GM23338 (cell line): ENCODE results near the gene IGSF8. TPM values are rescaled to one million over a fixed set of nuclear protein-coding genes. Genes with fewer than 3 reads are reported as not detected.

Experiments
- ATAC-seq: fragments of 200-7000 bp; cut with Tn5 transposase; 3 replicates; pipeline ENCODE4 v1.9.1; 2020
- DNase-seq: peaks from one replicate; pipeline ENCODE4 v3.0.0-alpha.2; 2015; ENCODE audit warnings: low spot score
- H2AFZ ChIP-seq: fragments of 200-600 bp; sonication (generic); 2 replicates; pipeline ENCODE4 v1.8.0; 2016; ENCODE audit warnings: antibody characterized with exemption, mild to moderate bottlenecking, moderate library complexity
- H3F3A ChIP-seq: fragments of 200-600 bp; sonication (generic); replicated peaks from 2 replicates; pipeline ENCODE4 v1.8.0; 2017; ENCODE audit warnings: antibody characterized with exemption, mixed run types, low read depth
- H3K27ac ChIP-seq: fragments of 200-600 bp; sonication (generic); 2 replicates; pipeline ENCODE4 v1.6.1; 2016; ENCODE audit warnings: low read depth
- H3K27me3 ChIP-seq: fragments of 200-600 bp; sonication (generic); 2 replicates; pipeline ENCODE4 v1.8.0; 2016; ENCODE audit warnings: mild to moderate bottlenecking, mixed run types, moderate library complexity; ENCODE audit not compliant: insufficient read depth
- H3K36me3 ChIP-seq: fragments of 200-600 bp; sonication (generic); 2 replicates; pipeline ENCODE4 v1.8.0; 2016; ENCODE audit warnings: mild to moderate bottlenecking; ENCODE audit not compliant: insufficient read depth
- H3K4me1 ChIP-seq: fragments of 200-600 bp; sonication (generic); 2 replicates; pipeline ENCODE4 v1.8.0; 2016; ENCODE audit warnings: mild to moderate bottlenecking, moderate library complexity; ENCODE audit not compliant: insufficient read depth
- H3K4me2 ChIP-seq: fragments of 200-600 bp; sonication (generic); 2 replicates; pipeline ENCODE4 v1.7.1; 2017; ENCODE audit warnings: mixed run types
- H3K4me3 ChIP-seq: fragments of 200-600 bp; sonication (generic); 2 replicates; pipeline ENCODE4 v1.6.1; 2016; ENCODE audit warnings: mixed run types
- H3K79me2 ChIP-seq: fragments of 200-600 bp; sonication (generic); replicated peaks from 2 replicates; pipeline ENCODE4 v1.8.0; 2017; ENCODE audit warnings: mild to moderate bottlenecking; ENCODE audit not compliant: insufficient read depth
- H3K9me2 ChIP-seq: fragments of 200-600 bp; sonication (generic); 2 replicates; pipeline ENCODE4 v1.8.0; 2017; ENCODE audit not compliant: insufficient read depth
- H4K20me1 ChIP-seq: fragments of 200-600 bp; sonication (generic); replicated peaks from 2 replicates; pipeline ENCODE4 v1.8.0; 2017; ENCODE audit warnings: mild to moderate bottlenecking; ENCODE audit not compliant: insufficient read depth
- H3K27ac Mint-ChIP-seq: 2 replicates; pipeline ENCODE4 v1.8.0; 2020; ENCODE audit warnings: inconsistent platforms, mild to moderate bottlenecking, moderate library complexity, mixed read lengths
- H3K27me3 Mint-ChIP-seq: 3 replicates; pipeline ENCODE4 v1.8.0; 2022; ENCODE audit warnings: low read depth, mild to moderate bottlenecking, moderate library complexity, mixed read lengths, inconsistent platforms; ENCODE audit not compliant: insufficient read depth, poor library complexity
- H3K36me3 Mint-ChIP-seq: 3 replicates; pipeline ENCODE4 v1.8.0; 2021; ENCODE audit warnings: low read depth, mild to moderate bottlenecking, inconsistent platforms, moderate library complexity, mixed read lengths
- H3K4me1 Mint-ChIP-seq: 3 replicates; pipeline ENCODE4 v1.8.0; 2020; ENCODE audit warnings: mild to moderate bottlenecking, inconsistent platforms, mixed read lengths
- H3K4me3 Mint-ChIP-seq: 3 replicates; pipeline ENCODE4 v1.8.0; 2021; ENCODE audit warnings: moderate library complexity, mild to moderate bottlenecking, inconsistent platforms, mixed read lengths
- H3K9me3 Mint-ChIP-seq: 3 replicates; pipeline ENCODE4 v1.8.0; 2020; ENCODE audit warnings: moderate library complexity, mild to moderate bottlenecking, inconsistent platforms, mixed read lengths
- CREB1 ChIP-seq: fragments of 250-450 bp; sonication (Bioruptor Pico); IDR thresholded peaks from 2 replicates; pipeline ENCODE4 v1.5.0; 2020; ENCODE audit warnings: low read depth, mild to moderate bottlenecking, moderate library complexity
- ETS1 ChIP-seq: IDR thresholded peaks from 2 replicates; pipeline ENCODE4 v1.6.1; 2016; ENCODE audit warnings: antibody characterized with exemption
- EZH2 ChIP-seq: fragments of 200-600 bp; sonication (generic); IDR thresholded peaks from one replicate; pipeline ENCODE4 v1.8.0; 2017; ENCODE audit warnings: antibody characterized with exemption, mild to moderate bottlenecking, low read depth; ENCODE audit not compliant: unreplicated experiment
- EZH2phosphoT487 ChIP-seq: fragments of 200-600 bp; sonication (generic); IDR thresholded peaks from one replicate; pipeline ENCODE4 v1.8.1; 2018; ENCODE audit warnings: antibody characterized with exemption; ENCODE audit not compliant: unreplicated experiment
- JUNB ChIP-seq: IDR thresholded peaks from one replicate; pipeline ENCODE4 v1.6.1; 2016; ENCODE audit warnings: antibody characterized with exemption; ENCODE audit not compliant: unreplicated experiment
- NANOG ChIP-seq: IDR thresholded peaks from 2 replicates; pipeline ENCODE4 v1.6.1; 2016; ENCODE audit warnings: antibody characterized with exemption, borderline replicate concordance
- POLR2AphosphoS5 ChIP-seq: IDR thresholded peaks from 2 replicates; pipeline ENCODE4 v1.6.1; 2016; ENCODE audit warnings: antibody characterized with exemption, low read depth
- REST ChIP-seq: IDR thresholded peaks from one replicate; pipeline ENCODE4 v1.6.1; 2018; ENCODE audit warnings: antibody characterized with exemption; ENCODE audit not compliant: unreplicated experiment
- STAT1 ChIP-seq: IDR thresholded peaks from one replicate; pipeline ENCODE4 v1.6.1; 2016; ENCODE audit warnings: antibody characterized with exemption; ENCODE audit not compliant: unreplicated experiment
- ZNF114 ChIP-seq: fragments of 250-450 bp; sonication (Bioruptor Pico); IDR thresholded peaks from 2 replicates; pipeline ENCODE4 v1.5.0; 2020; ENCODE audit warnings: mild to moderate bottlenecking, moderate library complexity
- ZNF331 ChIP-seq: fragments of 250-450 bp; sonication (Bioruptor Pico); IDR thresholded peaks from 2 replicates; pipeline ENCODE4 v1.5.0; 2020; ENCODE audit warnings: low read depth, mild to moderate bottlenecking, moderate library complexity
- ZNF462 ChIP-seq: fragments of 250-450 bp; sonication (Bioruptor Pico); IDR thresholded peaks from 2 replicates; pipeline ENCODE4 v1.5.0; 2020; ENCODE audit warnings: mild to moderate bottlenecking, moderate library complexity
- polyA plus RNA-seq: library from polyadenylated mRNA; unstranded; fragments of >200 nt; fragmentation: Nextera tagmentation; extraction: Ambion mirVana; gene quantifications from 2 replicates; pipeline ENCODE4 v1.2.1, GENCODE V29; 2016
- total RNA-seq: library from RNA; depleted of rRNA; stranded (reverse); fragments of >200 nt; shearing (Covaris generic); gene quantifications from 2 replicates; pipeline ENCODE4 v1.2.3, GENCODE V29; 2014
- TF ChIP-seq, protein P1 (sequence below), 2 experiments: fragments of 200-600 bp in 1 of 2; sonication (generic) in 1 of 2; conservative IDR thresholded peaks; 2 replicates each; pipeline versions ENCODE4 v1.5.1 to v1.6.1; 2016 to 2017; ENCODE audit warnings: antibody characterized with exemption in 2 of 2, low read depth in 2 of 2, mild to moderate bottlenecking in 2 of 2, moderate library complexity in 1 of 2

IGSF8 gene
- total and polyA plus RNA-seq, 2 experiments from 2014 or later, result 38.4 to 120 TPM

DNA sequence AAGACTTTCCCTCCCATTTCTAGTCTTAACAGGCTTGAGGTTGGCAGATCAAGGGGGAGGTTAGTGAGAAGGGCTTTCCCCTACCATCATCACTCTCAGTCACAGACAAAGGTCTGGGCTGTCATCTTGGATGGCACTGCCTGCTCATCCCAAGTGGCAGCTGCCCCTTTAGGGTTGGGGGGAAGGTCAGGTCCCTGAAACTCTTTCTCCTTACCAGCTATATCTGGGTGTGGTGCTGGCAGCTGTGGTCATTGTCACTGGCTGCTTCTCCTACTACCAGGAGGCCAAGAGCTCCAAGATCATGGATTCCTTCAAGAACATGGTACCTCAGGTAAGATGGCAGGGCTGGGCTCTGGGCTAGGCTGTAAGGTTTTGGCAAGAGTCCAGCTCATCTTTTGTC lies 25.3 kb upstream of the IGSF8 start:
- H3K27ac Mint-ChIP-seq, result no peak overlapping the region

More for the DNA sequence above, 25.3 kb upstream of the IGSF8 start:
- Histone ChIP-seq H3F3A (no peaks in the 10 kb centered on the region), H3K9me2 (no peaks in the 10 kb centered on the region), H3K36me3 (no peaks in the 10 kb centered on the region), H3K79me2 (no peaks in the 10 kb centered on the region), H2AFZ (no peak overlapping the region), H4K20me1 (no peaks in the 10 kb centered on the region), H3K27me3 (no peaks in the 10 kb centered on the region), H3K4me2 (no peak overlapping the region), H3K4me1 (no peaks in the 10 kb centered on the region), H3K4me3 (no peak overlapping the region), H3K27ac (no peak overlapping the region)
- TF ChIP-seq NANOG (no peak), ZNF331 (CRISPR knock-in tag) (no peak), CREB1 (CRISPR knock-in tag) (no peak), REST (no peak), ZNF462 (no peak), EZH2 (no peak), POLR2AphosphoS5 (no peak), ETS1 (no peak), EZH2phosphoT487 (no peak), STAT1 (no peak), JUNB (no peak), ZNF114 (no peak)
- TF ChIP-seq, protein P1, sequence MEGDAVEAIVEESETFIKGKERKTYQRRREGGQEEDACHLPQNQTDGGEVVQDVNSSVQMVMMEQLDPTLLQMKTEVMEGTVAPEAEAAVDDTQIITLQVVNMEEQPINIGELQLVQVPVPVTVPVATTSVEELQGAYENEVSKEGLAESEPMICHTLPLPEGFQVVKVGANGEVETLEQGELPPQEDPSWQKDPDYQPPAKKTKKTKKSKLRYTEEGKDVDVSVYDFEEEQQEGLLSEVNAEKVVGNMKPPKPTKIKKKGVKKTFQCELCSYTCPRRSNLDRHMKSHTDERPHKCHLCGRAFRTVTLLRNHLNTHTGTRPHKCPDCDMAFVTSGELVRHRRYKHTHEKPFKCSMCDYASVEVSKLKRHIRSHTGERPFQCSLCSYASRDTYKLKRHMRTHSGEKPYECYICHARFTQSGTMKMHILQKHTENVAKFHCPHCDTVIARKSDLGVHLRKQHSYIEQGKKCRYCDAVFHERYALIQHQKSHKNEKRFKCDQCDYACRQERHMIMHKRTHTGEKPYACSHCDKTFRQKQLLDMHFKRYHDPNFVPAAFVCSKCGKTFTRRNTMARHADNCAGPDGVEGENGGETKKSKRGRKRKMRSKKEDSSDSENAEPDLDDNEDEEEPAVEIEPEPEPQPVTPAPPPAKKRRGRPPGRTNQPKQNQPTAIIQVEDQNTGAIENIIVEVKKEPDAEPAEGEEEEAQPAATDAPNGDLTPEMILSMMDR (conservative IDR thresholded peaks at IDR 0.05; ENCODE audit: low read depth in 2 of 2), result no peak
- DNase-seq (no peak), ATAC-seq (no peak)
- H3K4me1 Mint-ChIP-seq, result peaks cover 21% of the 10 kb centered on the region
- H3K27me3 Mint-ChIP-seq, result peaks cover 4% of the 10 kb centered on the region
- no peak overlapping the region for H3K4me3 Mint-ChIP-seq
- H3K9me3 Mint-ChIP-seq, result no peaks in the 10 kb centered on the region
- H3K36me3 Mint-ChIP-seq, result peaks cover 84% of the 10 kb centered on the region
